Stimulated activated CD4-positive, alpha-beta T cell treated with anti-CD3 and anti-CD28 coated beads, Interleukin-12 subunit alpha, Interleukin-12 subunit beta, amount 100 ng/mL, for 48 hours (primary cell): ENCODE data around the gene TMBIM6.
"Not testable (repeated sequence)": the region's sequence is repeated elsewhere in the genome, so short reads cannot be mapped to it uniquely, and the experiment has no call there.

ENCODE experiments used
- DNase-seq, 3 donors: peaks; one replicate each; pipeline ENCODE4 v3.0.0-alpha.2; 2020; ENCODE audit warnings: low read depth in 2 of 3, low spot score in 1 of 3

Gene TMBIM6

GRCh38 chr12:49721355-49721754, 20.0 kb upstream of the TMBIM6 start:
- DNase-seq: not testable (repeated sequence)

- DNase-seq: no peak
These were observed 12.9 kb upstream of the TMBIM6 start for GRCh38 chr12:49728446-49728845.

- no peak for DNase-seq
These were observed 11.3 kb upstream of the TMBIM6 start for GRCh38 chr12:49730050-49730449.

- no peak for DNase-seq
These were observed 10.7 kb upstream of the TMBIM6 start for GRCh38 chr12:49730568-49731101.

- no peak for DNase-seq
These were observed 7.9 kb upstream of the TMBIM6 start for GRCh38 chr12:49733219-49734017.

- DNase-seq: not testable (repeated sequence)
These were observed 6.5 kb upstream of the TMBIM6 start for GRCh38 chr12:49734900-49735299.

- not testable (repeated sequence) for DNase-seq
These were observed 2.6 kb upstream of the TMBIM6 start for GRCh38 chr12:49738721-49739120.

- DNase-seq: not testable (repeated sequence)
These were observed 1.1 kb upstream of the TMBIM6 start for GRCh38 chr12:49740277-49740676.

- DNase-seq: peak; percentile 77 to 86 (median 81)
These were observed 694 bp downstream of the TMBIM6 start for GRCh38 chr12:49741882-49742620.

- DNase-seq: no peak
These were observed 3.1 kb downstream of the TMBIM6 start for GRCh38 chr12:49744363-49744885.

GRCh38 chr12:49748306-49748705, 6.9 kb downstream of the TMBIM6 start:
- DNase-seq: no peak

- DNase-seq: no peak
These were observed 7.4 kb downstream of the TMBIM6 start for GRCh38 chr12:49748800-49749199.

- DNase-seq: peak; percentile 41 to 56 (median 52)
These were observed 9.0 kb downstream of the TMBIM6 start for GRCh38 chr12:49750027-49750995.

- no peak for DNase-seq
These were observed 9.6 kb downstream of the TMBIM6 start for GRCh38 chr12:49750996-49751393.

GRCh38 chr12:49761677-49762467, 20.5 kb downstream of the TMBIM6 start:
- DNase-seq: no peak

- DNase-seq: no peak
These were observed 21.1 kb downstream of the TMBIM6 start for GRCh38 chr12:49762468-49762847.

- peak; percentile 71 to 82 (median 74) for DNase-seq
These were observed 21.7 kb downstream of the TMBIM6 start for GRCh38 chr12:49763006-49763591.

- DNase-seq: no peak
These were observed 22.8 kb downstream of the TMBIM6 start for GRCh38 chr12:49764126-49764525.

- no peak for DNase-seq
These were observed 24.7 kb downstream of the TMBIM6 start for GRCh38 chr12:49766115-49766455.

- DNase-seq: no peak
These were observed 26.0 kb downstream of the TMBIM6 start for GRCh38 chr12:49767333-49767732.
